Putamen (tissue), 1 donor: Measurements from ENCODE around the gene RSPO4.

Source experiments
- DNase-seq: peaks from one replicate; pipeline ENCODE4 v3.0.0-alpha.2; 2016; ENCODE audit warnings: low spot score

RSPO4 gene

GRCh38 chr20:909641-910040, 92.5 kb downstream of the RSPO4 start:
- DNase-seq, result no peak
